Smooth muscle cell (in vitro differentiated cells): Measurements from ENCODE around the gene ARID4A. TPM values are rescaled to one million over a fixed set of nuclear protein-coding genes. Genes with fewer than 3 reads are reported as not detected.
"Not testable (repeated sequence)": the region's sequence is repeated elsewhere in the genome, so short reads cannot be mapped to it uniquely, and the experiment has no call there.

Experiments used
- DNase-seq: peaks from one replicate; lab custom pipeline; 2025; ENCODE audit not compliant: unreplicated experiment; lab: John Stamatoyannopoulos, UW
- H2AFZ ChIP-seq: fragments of 200-600 bp; sonication (generic); 2 replicates; pipeline ENCODE4 v1.6.0; 2016; ENCODE audit warnings: antibody characterized with exemption, low read depth, mild to moderate bottlenecking
- H3F3A ChIP-seq: fragments of 200-600 bp; sonication (generic); 2 replicates; pipeline ENCODE4 v1.6.0; 2017; ENCODE audit warnings: antibody characterized with exemption, low read depth
- H3K27ac ChIP-seq: fragments of 200-600 bp; sonication (generic); 2 replicates; pipeline ENCODE4 v1.5.1; 2016; ENCODE audit warnings: low read depth, mild to moderate bottlenecking
- H3K27me3 ChIP-seq: fragments of 200-600 bp; sonication (generic); 2 replicates; pipeline ENCODE4 v1.6.1; 2016; ENCODE audit warnings: low read depth, mild to moderate bottlenecking
- H3K36me3 ChIP-seq: fragments of 200-600 bp; sonication (generic); 2 replicates; pipeline ENCODE4 v1.5.1; 2016; ENCODE audit warnings: low read depth
- H3K4me1 ChIP-seq: fragments of 200-600 bp; sonication (generic); 2 replicates; pipeline ENCODE4 v1.5.1; 2016; ENCODE audit warnings: low read depth
- H3K4me2 ChIP-seq: fragments of 200-600 bp; sonication (generic); 2 replicates; pipeline ENCODE4 v1.6.0; 2016; ENCODE audit warnings: mild to moderate bottlenecking
- H3K4me3 ChIP-seq: fragments of 200-600 bp; sonication (generic); 2 replicates; pipeline ENCODE4 v1.5.1; 2016; ENCODE audit warnings: mild to moderate bottlenecking
- H3K79me2 ChIP-seq: fragments of 200-600 bp; sonication (generic); 2 replicates; pipeline ENCODE4 v1.6.0; 2016; ENCODE audit warnings: low read depth, mild to moderate bottlenecking
- H3K9ac ChIP-seq: fragments of 200-600 bp; sonication (generic); 2 replicates; pipeline ENCODE4 v1.6.0; 2016; ENCODE audit warnings: low read depth
- H3K9me3 ChIP-seq: fragments of 200-600 bp; sonication (generic); replicated peaks from 2 replicates; pipeline ENCODE4 v1.5.1; 2016; ENCODE audit warnings: low read depth
- H4K20me1 ChIP-seq: fragments of 200-600 bp; sonication (generic); 2 replicates; pipeline ENCODE4 v1.6.0; 2016; ENCODE audit warnings: low read depth
- CTCF ChIP-seq: fragments of 200-600 bp; sonication (generic); IDR thresholded peaks from 2 replicates; pipeline ENCODE4 v1.5.1; 2017; ENCODE audit warnings: borderline replicate concordance, mild to moderate bottlenecking, antibody characterized with exemption; ENCODE audit not compliant: insufficient read depth, poor library complexity, severe bottlenecking
- WGBS: methylation state at CpG from one replicate; pipeline ENCODE4 v1.1.7; 2016; ENCODE audit warnings: low lambda C conversion rate; 5-methylcytosine and 5-hydroxymethylcytosine counted together
- polyA plus RNA-seq: library from polyadenylated mRNA; unstranded; fragments of >200 nt; fragmentation: Nextera tagmentation; extraction: Ambion mirVana; gene quantifications from 2 replicates; pipeline ENCODE4 v1.2.1, GENCODE V29; 2016
- small RNA-seq: library from RNA; depleted of rRNA; stranded (forward); fragments of <200 nt; gene quantifications from one replicate; pipeline ENCODE3, GENCODE V24; 2014
- total RNA-seq: library from RNA; depleted of rRNA; stranded (reverse); fragments of >200 nt; gene quantifications from 2 replicates; pipeline ENCODE4 v1.2.3, GENCODE V29; 2014

Gene ARID4A
- total and polyA plus RNA-seq, 2 experiments from 2014 or later = 14.1 to 18.4 TPM

- Histone ChIP-seq H3K27ac (no peak overlapping the region), H3K4me3 (no peak overlapping the region), H3K4me2 (no peak overlapping the region), H4K20me1 (peaks cover 4% of the 10 kb centered on the region), H3F3A (no peaks in the 10 kb centered on the region), H3K27me3 (no peaks in the 10 kb centered on the region), H2AFZ (no peak overlapping the region), H3K79me2 (peaks cover 43% of the 10 kb centered on the region), H3K9me3 (no peaks in the 10 kb centered on the region), H3K9ac (no peak overlapping the region), H3K4me1 (no peaks in the 10 kb centered on the region), H3K36me3 (peaks cover 7% of the 10 kb centered on the region)
- 97% methylated on average over 10 of the region's 10 CpGs for WGBS
- no peak for DNase-seq
- no peak for TF ChIP-seq CTCF
Observed at GRCh38 chr14:58415636-58416547, 117.5 kb downstream of the ARID4A start.

- DNase-seq, H4K20me1 ChIP-seq, H3K27ac ChIP-seq, H3K4me1 ChIP-seq, H3K4me2 ChIP-seq, H3K4me3 ChIP-seq, H3K36me3 ChIP-seq, H2AFZ ChIP-seq, H3K9me3 ChIP-seq, H3F3A ChIP-seq, H3K27me3 ChIP-seq, H3K9ac ChIP-seq: not testable (repeated sequence)
- WGBS = 89% methylated on average over 1 of the region's 1 CpG
- peaks cover 43% of the 10 kb centered on the region for H3K79me2 ChIP-seq
Observed at GRCh38 chr14:58416934-58417333, 118.6 kb downstream of the ARID4A start.

Small RNA genes lying within 50 kb of the gene (small RNA-seq; reads per million reads assigned to genes)
- gene RNU6-341P = 0.26 reads per million, percentile 2 among the genes with 10 or more reads in this experiment

Other genes with a start within 250 kb of the ARID4A start
- 14.4 and 14.7 TPM in 2 replicates for gene ARMH4, start 146.3 kb upstream of the ARID4A start, total RNA-seq
- gene ARMH4, start 146.3 kb upstream of the ARID4A start, polyA plus RNA-seq = 10.0 and 12.9 TPM in 2 replicates
- gene ACTR10, start 98.4 kb upstream of the ARID4A start, total RNA-seq = 133 and 149 TPM in 2 replicates
- 109 and 131 TPM in 2 replicates for gene ACTR10, start 98.4 kb upstream of the ARID4A start, polyA plus RNA-seq
- 133 and 139 TPM in 2 replicates for gene PSMA3, start 53.7 kb upstream of the ARID4A start, total RNA-seq
- gene PSMA3, start 53.7 kb upstream of the ARID4A start, polyA plus RNA-seq = 181 and 189 TPM in 2 replicates
- gene TOMM20L, start 97.4 kb downstream of the ARID4A start, total RNA-seq = not detected in 2 replicates
- not detected in 2 replicates for gene TOMM20L, start 97.4 kb downstream of the ARID4A start, polyA plus RNA-seq
- 42.2 and 51.8 TPM in 2 replicates for gene TIMM9, start 129.0 kb downstream of the ARID4A start, total RNA-seq
- 40.2 and 48.7 TPM in 2 replicates for gene TIMM9, start 129.0 kb downstream of the ARID4A start, polyA plus RNA-seq
- 19.9 and 20.0 TPM in 2 replicates for gene KIAA0586, start 129.2 kb downstream of the ARID4A start, total RNA-seq
- gene KIAA0586, start 129.2 kb downstream of the ARID4A start, polyA plus RNA-seq = 6.5 and 8.5 TPM in 2 replicates